ENCODE data around the gene TMEM80. TPM values are rescaled to one million over a fixed set of nuclear protein-coding genes. Genes with fewer than 3 reads are reported as not detected.

The TMEM80 gene
- total and polyA plus RNA-seq, 2 experiments from 2014 or later = 12.8 to 25.4 TPM

- H3K27me3 Mint-ChIP-seq (ENCODE audit: insufficient read depth, low read depth, poor library complexity) = peaks cover 22% of the 10 kb centered on the region
- H3K4me1 ChIP-seq (ENCODE audit: insufficient read depth) = peaks cover 21% of the 10 kb centered on the region
- H3F3A ChIP-seq (replicated peaks; ENCODE audit: low read depth) = peaks cover 28% of the 10 kb centered on the region
- H4K20me1 ChIP-seq (replicated peaks; ENCODE audit: insufficient read depth) = peaks cover 9% of the 10 kb centered on the region
- TF ChIP-seq CREB1 (CRISPR knock-in tag; IDR thresholded peaks at IDR 0.05; ENCODE audit: low read depth) (no peak), STAT1 (IDR thresholded peaks at IDR 0.05; ENCODE audit: unreplicated experiment) (no peak), EZH2 (IDR thresholded peaks at IDR 0.05; ENCODE audit: low read depth, unreplicated experiment) (no peak), ZNF462 (CRISPR knock-in tag; IDR thresholded peaks at IDR 0.05) (no peak), NANOG (IDR thresholded peaks at IDR 0.05; ENCODE audit: borderline replicate concordance) (no peak), POLR2AphosphoS5 (IDR thresholded peaks at IDR 0.05; ENCODE audit: low read depth) (no peak; the same call in 1 of the 2 replicates), ZNF114 (CRISPR knock-in tag; IDR thresholded peaks at IDR 0.05) (no peak), ETS1 (IDR thresholded peaks at IDR 0.05) (no peak), EZH2phosphoT487 (IDR thresholded peaks at IDR 0.05; ENCODE audit: unreplicated experiment) (no peak), ZNF331 (CRISPR knock-in tag; IDR thresholded peaks at IDR 0.05; ENCODE audit: low read depth) (no peak), CTCF (conservative IDR thresholded peaks at IDR 0.05; ENCODE audit: low read depth in 2 of 2) (no peak), JUNB (IDR thresholded peaks at IDR 0.05; ENCODE audit: unreplicated experiment) (no peak), REST (IDR thresholded peaks at IDR 0.05; ENCODE audit: unreplicated experiment) (no peak)
- peak overlapping the region; percentile 77 for H3K4me2 ChIP-seq
- no peaks in the 10 kb centered on the region for H3K27me3 ChIP-seq (ENCODE audit: insufficient read depth)
- ATAC-seq = no peak
- H3K27ac Mint-ChIP-seq = peak overlapping the region; percentile 98
- H3K4me1 Mint-ChIP-seq = peaks cover 36% of the 10 kb centered on the region
- H3K27ac ChIP-seq (ENCODE audit: low read depth) = peak overlapping the region; percentile 94
- peaks cover 14% of the 10 kb centered on the region for H3K36me3 Mint-ChIP-seq (ENCODE audit: low read depth)
- peaks cover 44% of the 10 kb centered on the region for H3K79me2 ChIP-seq (replicated peaks; ENCODE audit: insufficient read depth)
- H3K9me3 Mint-ChIP-seq = peaks cover 4% of the 10 kb centered on the region; the same call in 2 of the 3 replicates
- no peak for DNase-seq (ENCODE audit: low spot score)
- peak overlapping the region; percentile 97 for H3K4me3 ChIP-seq
- no peaks in the 10 kb centered on the region for H3K36me3 ChIP-seq (ENCODE audit: insufficient read depth)
- H3K9me2 ChIP-seq (ENCODE audit: insufficient read depth) = no peaks in the 10 kb centered on the region
- no peak overlapping the region; the same call in 1 of the 2 replicates for H2AFZ ChIP-seq
- peak overlapping the region; percentile 82 for H3K4me3 Mint-ChIP-seq
Measured at GRCh38 chr11:695288-695537, 403 bp upstream of the TMEM80 start.
